Adrenal gland (tissue), 5 donors: Measurements from ENCODE around the gene NEK9.

Experiments used
- POLR2A ChIP-seq, 2 donors: fragments of 450-650 bp; IDR thresholded peaks; one replicate each; pipeline ENCODE4 v1.6.1; 2017; ENCODE audit warnings: antibody characterized with exemption in 2 of 2, mild to moderate bottlenecking in 2 of 2, moderate library complexity in 1 of 2
- TF ChIP-seq, protein P1 (sequence below), 6 experiments: fragments of 450-650 bp in 4 of 6; fragments of 200-600 bp in 2 of 6; sonication (generic) in 1 of 6; IDR thresholded peaks; 1 replicate in 5 of 6; 2 replicates in 1 of 6; pipeline versions ENCODE4 v1.5.1 to v1.8.0; 2016 to 2021; ENCODE audit warnings: antibody characterized with exemption in 6 of 6, mild to moderate bottlenecking in 2 of 6, moderate library complexity in 1 of 6
- donor health status: DM: no; HTN: no; CAD: no.

DNA sequence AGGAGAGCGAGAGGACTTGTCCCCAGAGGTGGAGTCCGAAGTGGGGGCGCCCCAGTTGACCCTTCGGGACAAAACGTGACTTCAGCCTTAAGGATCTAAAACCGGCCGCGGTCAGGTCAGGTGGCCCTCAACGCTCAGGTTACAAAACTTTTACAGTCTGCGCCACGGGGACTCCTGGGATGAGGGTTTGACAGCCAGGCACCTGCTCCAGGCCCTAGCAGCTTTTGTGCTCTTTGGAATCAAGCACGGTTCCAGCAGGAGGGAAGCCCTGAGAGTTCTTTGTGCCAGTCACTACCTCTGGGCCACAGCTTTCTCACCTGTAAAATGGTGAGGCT lies 57.1 kb downstream of the NEK9 start:
- TF ChIP-seq, protein P1, sequence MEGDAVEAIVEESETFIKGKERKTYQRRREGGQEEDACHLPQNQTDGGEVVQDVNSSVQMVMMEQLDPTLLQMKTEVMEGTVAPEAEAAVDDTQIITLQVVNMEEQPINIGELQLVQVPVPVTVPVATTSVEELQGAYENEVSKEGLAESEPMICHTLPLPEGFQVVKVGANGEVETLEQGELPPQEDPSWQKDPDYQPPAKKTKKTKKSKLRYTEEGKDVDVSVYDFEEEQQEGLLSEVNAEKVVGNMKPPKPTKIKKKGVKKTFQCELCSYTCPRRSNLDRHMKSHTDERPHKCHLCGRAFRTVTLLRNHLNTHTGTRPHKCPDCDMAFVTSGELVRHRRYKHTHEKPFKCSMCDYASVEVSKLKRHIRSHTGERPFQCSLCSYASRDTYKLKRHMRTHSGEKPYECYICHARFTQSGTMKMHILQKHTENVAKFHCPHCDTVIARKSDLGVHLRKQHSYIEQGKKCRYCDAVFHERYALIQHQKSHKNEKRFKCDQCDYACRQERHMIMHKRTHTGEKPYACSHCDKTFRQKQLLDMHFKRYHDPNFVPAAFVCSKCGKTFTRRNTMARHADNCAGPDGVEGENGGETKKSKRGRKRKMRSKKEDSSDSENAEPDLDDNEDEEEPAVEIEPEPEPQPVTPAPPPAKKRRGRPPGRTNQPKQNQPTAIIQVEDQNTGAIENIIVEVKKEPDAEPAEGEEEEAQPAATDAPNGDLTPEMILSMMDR (IDR thresholded peaks at IDR 0.05): no peak
- no peak for TF ChIP-seq POLR2A (IDR thresholded peaks at IDR 0.05)
